DOHH2 (cell line): Measurements from ENCODE around the gene DMBT1.

Experiments
- H3F3A ChIP-seq: fragments of 200-600 bp; sonication (generic), shearing (Covaris generic); 2 replicates; pipeline ENCODE4 v1.6.0; 2016; ENCODE audit warnings: antibody characterized with exemption, mild to moderate bottlenecking; ENCODE audit not compliant: control insufficient read depth, insufficient read depth
- H3K27ac ChIP-seq: fragments of 200-600 bp; sonication (generic); 2 replicates; pipeline ENCODE4 v1.5.1; 2014; ENCODE audit warnings: low read depth, mild to moderate bottlenecking, low read length, moderate library complexity
- H3K27me3 ChIP-seq: fragments of 200-600 bp; sonication (generic); 2 replicates; pipeline ENCODE4 v1.6.1; 2014; ENCODE audit warnings: mild to moderate bottlenecking, low read length, mixed read lengths; ENCODE audit not compliant: control insufficient read depth
- H3K36me3 ChIP-seq: fragments of 200-600 bp; sonication (generic); 2 replicates; pipeline ENCODE4 v1.6.1; 2014; ENCODE audit warnings: mild to moderate bottlenecking, low read length, moderate library complexity, mixed read lengths; ENCODE audit not compliant: control insufficient read depth
- H3K4me1 ChIP-seq: fragments of 200-600 bp; sonication (generic); 2 replicates; pipeline ENCODE4 v1.6.1; 2014; ENCODE audit warnings: mild to moderate bottlenecking, low read length, mixed read lengths; ENCODE audit not compliant: control insufficient read depth
- H3K4me2 ChIP-seq: fragments of 200-600 bp; sonication (generic); 2 replicates; pipeline ENCODE4 v1.6.0; 2014; ENCODE audit warnings: mild to moderate bottlenecking, low read length, moderate library complexity
- H3K4me3 ChIP-seq: fragments of 200-600 bp; sonication (generic); 2 replicates; pipeline ENCODE4 v1.5.1; 2014; ENCODE audit warnings: mild to moderate bottlenecking, low read length, mixed read lengths
- H3K79me2 ChIP-seq: fragments of 200-600 bp; sonication (generic); 2 replicates; pipeline ENCODE4 v1.6.1; 2014; ENCODE audit warnings: mild to moderate bottlenecking, low read length, mixed read lengths; ENCODE audit not compliant: control insufficient read depth
- H3K9me2 ChIP-seq: fragments of 200-600 bp; sonication (generic); replicated peaks from 2 replicates; pipeline ENCODE4 v1.6.1; 2014; ENCODE audit warnings: mild to moderate bottlenecking, low read length, mixed read lengths; ENCODE audit not compliant: control insufficient read depth
- H3K9me3 ChIP-seq: fragments of 200-600 bp; sonication (generic); 2 replicates; pipeline ENCODE4 v1.6.1; 2014; ENCODE audit warnings: antibody characterized with exemption, low read length, mixed read lengths; ENCODE audit not compliant: control insufficient read depth, insufficient read depth
- H4K20me1 ChIP-seq: fragments of 200-600 bp; sonication (generic); 2 replicates; pipeline ENCODE4 v1.6.0; 2014; ENCODE audit warnings: low read depth, mild to moderate bottlenecking, antibody characterized with exemption, low read length, moderate library complexity; ENCODE audit not compliant: control insufficient read depth, insufficient read depth
- CTCF ChIP-seq: fragments of 200-600 bp; sonication (generic); IDR thresholded peaks from one replicate; pipeline ENCODE4 v1.5.1; 2014; ENCODE audit warnings: antibody characterized with exemption, mild to moderate bottlenecking, low read depth, low read length; ENCODE audit not compliant: poor library complexity, severe bottlenecking
- EZH2phosphoT487 ChIP-seq: fragments of 200-600 bp; sonication (generic); IDR thresholded peaks from 2 replicates; pipeline ENCODE4 v1.6.1; 2017; ENCODE audit warnings: borderline replicate concordance, mild to moderate bottlenecking, antibody characterized with exemption, low read length, moderate library complexity, mixed read lengths

The DMBT1 gene

DNA sequence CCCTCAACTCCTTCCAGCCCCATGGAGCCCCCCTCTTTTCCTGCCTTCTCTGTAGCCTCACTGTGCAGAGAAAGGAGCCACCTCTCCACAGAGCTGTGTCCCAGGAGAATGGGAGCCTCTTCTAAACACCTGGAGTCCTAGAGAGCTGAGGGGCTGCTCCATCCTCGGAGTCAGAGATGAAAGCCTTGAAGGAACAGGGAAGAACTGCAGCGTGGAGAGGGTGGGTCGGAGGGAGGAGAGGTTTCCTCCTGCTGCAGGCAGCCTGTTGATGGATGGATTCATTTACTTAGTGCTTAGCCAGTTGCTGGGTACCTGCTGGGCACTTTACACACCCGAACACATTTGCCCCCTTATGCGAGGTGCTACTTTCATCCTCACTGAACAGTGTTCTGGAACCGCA is 100.1 kb downstream of the DMBT1 start:
- H3K4me3 ChIP-seq = no peak overlapping the region
- no peaks in the 10 kb centered on the region for H3F3A ChIP-seq
- H3K27me3 ChIP-seq = no peaks in the 10 kb centered on the region
- H3K36me3 ChIP-seq = no peaks in the 10 kb centered on the region
- H3K27ac ChIP-seq = no peak overlapping the region
- no peak for TF ChIP-seq EZH2phosphoT487
- TF ChIP-seq CTCF = no peak
- no peaks in the 10 kb centered on the region for H4K20me1 ChIP-seq
- H3K79me2 ChIP-seq = no peaks in the 10 kb centered on the region
- H3K4me1 ChIP-seq = no peaks in the 10 kb centered on the region
- H3K9me3 ChIP-seq = no peaks in the 10 kb centered on the region
- no peak overlapping the region for H3K4me2 ChIP-seq
- H3K9me2 ChIP-seq = no peaks in the 10 kb centered on the region

DNA sequence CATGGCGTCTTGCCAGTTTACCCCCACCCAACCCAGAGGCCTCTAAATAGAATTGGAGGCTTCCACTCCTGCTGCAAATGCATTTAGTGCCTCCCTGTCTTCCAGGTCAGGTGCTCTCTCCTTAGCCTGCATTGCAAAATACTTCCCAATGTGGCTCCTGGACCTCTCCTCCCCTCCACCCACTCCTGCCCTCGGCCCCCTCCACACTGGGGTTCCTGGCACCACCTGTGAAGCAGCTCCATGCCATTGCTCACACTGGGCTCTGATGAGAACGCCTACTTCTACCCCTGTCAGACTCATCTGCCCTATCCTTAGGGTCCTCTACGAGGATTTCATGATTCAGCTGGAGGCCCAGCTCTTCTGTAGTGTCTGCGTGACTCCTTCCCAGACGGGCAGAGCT is 101.7 kb downstream of the DMBT1 start:
- Histone ChIP-seq H3K4me3 (no peak overlapping the region), H3K4me1 (no peaks in the 10 kb centered on the region), H3K36me3 (no peaks in the 10 kb centered on the region), H3F3A (no peaks in the 10 kb centered on the region), H3K4me2 (no peak overlapping the region), H3K79me2 (no peaks in the 10 kb centered on the region), H3K9me3 (no peaks in the 10 kb centered on the region), H4K20me1 (no peaks in the 10 kb centered on the region), H3K27me3 (peaks cover 3% of the 10 kb centered on the region), H3K27ac (no peak overlapping the region), H3K9me2 (no peaks in the 10 kb centered on the region)
- TF ChIP-seq CTCF = no peak
- no peak for TF ChIP-seq EZH2phosphoT487

GRCh38 chr10:122663516-122664130 is 103.1 kb downstream of the DMBT1 start:
- Histone ChIP-seq H4K20me1 (no peaks in the 10 kb centered on the region), H3K9me3 (no peaks in the 10 kb centered on the region), H3K4me1 (no peaks in the 10 kb centered on the region), H3K36me3 (no peaks in the 10 kb centered on the region), H3K27me3 (peaks cover 3% of the 10 kb centered on the region), H3K27ac (no peak overlapping the region), H3K4me3 (no peak overlapping the region), H3K79me2 (no peaks in the 10 kb centered on the region), H3K9me2 (no peaks in the 10 kb centered on the region), H3F3A (no peaks in the 10 kb centered on the region), H3K4me2 (no peak overlapping the region)
- no peak for TF ChIP-seq CTCF
